Stimulated activated CD8-positive, alpha-beta memory T cell treated with anti-CD3 and anti-CD28 coated beads, Interleukin-15, amount 100 ng/mL, for 4 hours (primary cell): ENCODE measurements around the gene FCAMR.

Source experiments
- DNase-seq, 2 donors: peaks; one replicate each; pipeline ENCODE4 v3.0.0-alpha.2; 2020; ENCODE audit warnings: low read depth in 2 of 2

Gene FCAMR

DNA sequence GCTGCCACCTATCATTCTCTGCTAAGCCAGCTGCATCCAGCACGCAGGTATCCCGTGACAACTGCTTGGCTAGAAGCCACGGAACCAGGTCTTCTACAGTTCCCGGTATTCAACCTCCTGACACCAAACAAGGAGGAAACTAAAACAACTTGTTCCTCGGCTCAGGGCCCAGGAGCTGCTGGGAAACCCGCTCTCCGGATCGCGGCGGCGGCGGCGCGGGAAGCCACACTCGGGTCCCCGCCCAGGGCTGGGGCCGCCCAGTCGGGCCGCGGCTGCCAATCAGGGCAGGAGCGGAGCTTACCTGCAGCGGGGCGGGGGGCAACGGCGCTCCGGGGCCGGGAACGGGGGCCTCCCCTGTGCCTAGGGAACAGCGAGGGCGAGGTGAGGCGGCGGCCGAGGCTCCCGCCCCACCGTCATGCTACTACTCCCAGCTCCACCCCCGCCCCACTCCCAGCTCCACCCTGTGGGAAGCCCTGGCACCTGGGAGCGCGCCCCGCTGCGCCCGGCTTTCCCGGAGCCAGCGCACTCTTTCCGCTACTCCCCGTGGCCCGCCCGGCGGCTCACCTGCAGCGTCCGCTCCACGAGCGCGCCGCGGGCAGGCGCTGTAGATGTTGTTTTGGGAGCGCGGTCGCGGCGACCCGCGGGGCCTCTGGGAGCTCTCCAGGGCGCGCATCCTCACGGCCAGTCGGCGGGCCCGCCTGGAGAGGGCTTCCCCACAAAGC, 60.9 kb downstream of the FCAMR start:
- no peak for DNase-seq

DNA sequence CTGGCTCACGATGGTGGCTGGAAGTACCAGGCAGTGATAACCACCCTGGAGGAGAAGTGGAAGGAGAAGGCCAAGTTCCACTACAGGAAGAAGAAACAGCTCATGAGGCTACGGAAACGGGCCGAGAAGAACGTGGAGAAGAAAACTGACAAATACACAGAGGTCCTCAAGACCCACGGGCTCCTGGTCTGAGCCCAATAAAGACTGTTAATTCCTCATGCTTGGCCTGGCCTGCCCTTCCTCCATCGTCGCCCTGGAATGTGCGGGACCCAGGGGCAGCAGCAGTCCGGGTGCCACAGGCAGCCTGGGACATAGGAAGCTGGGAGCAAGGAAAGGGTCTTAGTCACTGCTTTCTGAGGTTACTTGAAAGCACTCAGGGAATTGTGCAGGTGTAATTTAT, 62.2 kb downstream of the FCAMR start:
- no peak for DNase-seq
